CD14-positive monocyte (primary cell): ENCODE data around the gene SPDYE16. TPM values are rescaled to one million over a fixed set of nuclear protein-coding genes. Genes with fewer than 3 reads are reported as not detected.
"Not testable (repeated sequence)": the region's sequence is repeated elsewhere in the genome, so short reads cannot be mapped to it uniquely, and the experiment has no call there.

Experiments used
- DNase-seq, 3 donors: peaks; one replicate each; pipeline ENCODE4 v3.0.0-alpha.2; 2011 to 2022
- H2AFZ ChIP-seq: 2 replicates; pipeline ENCODE4 v1.6.0; 2012; ENCODE audit warnings: mild to moderate bottlenecking, low read depth, low read length, inconsistent platforms; ENCODE audit not compliant: insufficient read depth, poor library complexity, severe bottlenecking
- H3K27ac ChIP-seq, 2 donors: 1 replicate in 1 of 2; 2 replicates in 1 of 2; pipeline ENCODE4 v1.5.1; 2012 to 2013; ENCODE audit warnings: low read length in 2 of 2, control low read depth in 1 of 2, inconsistent platforms in 1 of 2, low read depth in 1 of 2, mild to moderate bottlenecking in 1 of 2
- H3K27me3 ChIP-seq, 2 donors: one replicate each; pipeline versions ENCODE4 v1.6.0 to v1.6.1; 2011 to 2013; ENCODE audit warnings: low read length in 2 of 2; ENCODE audit not compliant: control insufficient read depth in 2 of 2, insufficient read depth in 2 of 2
- H3K36me3 ChIP-seq, 2 donors: replicated peaks in 1 of 2; 1 replicate in 1 of 2; 2 replicates in 1 of 2; pipeline versions ENCODE4 v1.5.1 to v1.6.1; 2012 to 2013; ENCODE audit warnings: low read length in 2 of 2, control low read depth in 1 of 2, inconsistent platforms in 1 of 2, mild to moderate bottlenecking in 1 of 2; ENCODE audit not compliant: insufficient read depth in 2 of 2, control insufficient read depth in 1 of 2
- H3K4me1 ChIP-seq, 2 donors: 1 replicate in 1 of 2; 2 replicates in 1 of 2; pipeline versions ENCODE4 v1.5.1 to v1.6.1; 2012 to 2013; ENCODE audit warnings: low read length in 2 of 2, control low read depth in 1 of 2, inconsistent platforms in 1 of 2, mild to moderate bottlenecking in 1 of 2, moderate library complexity in 1 of 2; ENCODE audit not compliant: insufficient read depth in 2 of 2, control insufficient read depth in 1 of 2
- H3K4me2 ChIP-seq: replicated peaks from 2 replicates; pipeline ENCODE3; 2012; ENCODE audit warnings: low read length, moderate library complexity, mild to moderate bottlenecking; ENCODE audit not compliant: poor library complexity, severe bottlenecking; ENCODE audit errors: extremely low read depth
- H3K4me3 ChIP-seq, 3 experiments: fragments of 200-600 bp in 1 of 3; sonication (generic) in 1 of 3; replicated peaks in 1 of 3; 1 replicate in 2 of 3; 2 replicates in 1 of 3; pipeline ENCODE4 v1.5.1; 2011 to 2013; ENCODE audit warnings: low read length in 3 of 3, mild to moderate bottlenecking in 3 of 3, control low read depth in 2 of 3, low read depth in 2 of 3, inconsistent platforms in 1 of 3, moderate library complexity in 1 of 3
- H3K79me2 ChIP-seq: 2 replicates; pipeline ENCODE4 v1.6.0; 2012; ENCODE audit warnings: mild to moderate bottlenecking, control low read depth, inconsistent platforms, low read length, moderate library complexity; ENCODE audit not compliant: insufficient read depth
- H3K9ac ChIP-seq: 2 replicates; pipeline ENCODE4 v1.6.0; 2017; ENCODE audit warnings: low read length, mild to moderate bottlenecking; ENCODE audit not compliant: insufficient read depth, poor library complexity, severe bottlenecking
- H3K9me3 ChIP-seq, 2 donors: replicated peaks in 1 of 2; 1 replicate in 1 of 2; 2 replicates in 1 of 2; pipeline versions ENCODE4 v1.5.1 to v1.6.1; 2012 to 2013; ENCODE audit warnings: low read length in 2 of 2, control low read depth in 1 of 2; ENCODE audit not compliant: control insufficient read depth in 1 of 2, insufficient read depth in 1 of 2
- H4K20me1 ChIP-seq: 2 replicates; pipeline ENCODE4 v1.6.0; 2012; ENCODE audit warnings: mild to moderate bottlenecking, low read length, control low read depth, moderate library complexity; ENCODE audit not compliant: insufficient read depth
- H3K27ac Mint-ChIP-seq, 7 donors: one replicate each; pipeline ENCODE4 v1.8.0; 2020; ENCODE audit warnings: mild to moderate bottlenecking in 7 of 7, mixed read lengths in 7 of 7, moderate library complexity in 6 of 7, inconsistent platforms in 2 of 7
- H3K27me3 Mint-ChIP-seq, 3 donors: one replicate each; pipeline ENCODE4 v1.8.0; 2021 to 2022; ENCODE audit warnings: low read depth in 3 of 3, mild to moderate bottlenecking in 3 of 3, mixed read lengths in 3 of 3, moderate library complexity in 3 of 3, inconsistent platforms in 1 of 3
- H3K36me3 Mint-ChIP-seq, 2 donors: one replicate each; pipeline ENCODE4 v1.8.0; 2020; ENCODE audit warnings: mixed read lengths in 2 of 2, inconsistent platforms in 1 of 2, mild to moderate bottlenecking in 1 of 2
- H3K4me1 Mint-ChIP-seq: one replicate; pipeline ENCODE4 v1.8.0; 2020; ENCODE audit warnings: mild to moderate bottlenecking, mixed read lengths
- H3K4me3 Mint-ChIP-seq, 2 donors: one replicate each; pipeline ENCODE4 v1.8.0; 2020; ENCODE audit warnings: mild to moderate bottlenecking in 2 of 2, mixed read lengths in 2 of 2, moderate library complexity in 1 of 2
- H3K9me3 Mint-ChIP-seq, 7 donors: one replicate each; pipeline ENCODE4 v1.8.0; 2020 to 2022; ENCODE audit warnings: mixed read lengths in 7 of 7, mild to moderate bottlenecking in 6 of 7, moderate library complexity in 6 of 7, inconsistent platforms in 2 of 7
- WGBS: methylation state at CpG from one replicate; pipeline ENCODE4 v1.1.5; 2013; ENCODE audit warnings: missing lambda C conversion rate; ENCODE audit not compliant: insufficient coverage; 5-methylcytosine and 5-hydroxymethylcytosine counted together
- intact Hi-C, 2 donors: fragments of 100-400 bp; cut with micrococcal nuclease; formaldehyde crosslinking; loops; one replicate each; pipeline versions ENCODE4 v1.15.0 to v1.15.1; 2023
- polyA minus RNA-seq: library from RNA; depleted of rRNA, polyadenylated mRNA; stranded (reverse); fragments of >200 nt; gene quantifications from 2 replicates; pipeline ENCODE4 v1.2.3, GENCODE V29; 2012
- polyA plus RNA-seq, 3 donors: library from polyadenylated mRNA; depleted of rRNA in 1 of 3; unstranded in 2 of 3; stranded (reverse) in 1 of 3; fragments of 300-500 nt in 2 of 3; fragments of >200 nt in 1 of 3; fragmentation: Illumina TruSeq in 2 of 3; gene quantifications; 1 replicate in 2 of 3; 2 replicates in 1 of 3; pipeline ENCODE4 v1.2.3, GENCODE V29; 2012 to 2021
- total RNA-seq, 12 experiments: library from RNA in 1 of 12; stranded (reverse) in 1 of 12; fragments of 120-200 nt in 1 of 12; gene quantifications; one replicate each; pipeline ENCODE4 v1.2.4 and lab custom pipeline; 2013 to 2026; ENCODE audit warnings: mixed read lengths in 6 of 12, inconsistent platforms in 1 of 12

Gene SPDYE16, protein sequence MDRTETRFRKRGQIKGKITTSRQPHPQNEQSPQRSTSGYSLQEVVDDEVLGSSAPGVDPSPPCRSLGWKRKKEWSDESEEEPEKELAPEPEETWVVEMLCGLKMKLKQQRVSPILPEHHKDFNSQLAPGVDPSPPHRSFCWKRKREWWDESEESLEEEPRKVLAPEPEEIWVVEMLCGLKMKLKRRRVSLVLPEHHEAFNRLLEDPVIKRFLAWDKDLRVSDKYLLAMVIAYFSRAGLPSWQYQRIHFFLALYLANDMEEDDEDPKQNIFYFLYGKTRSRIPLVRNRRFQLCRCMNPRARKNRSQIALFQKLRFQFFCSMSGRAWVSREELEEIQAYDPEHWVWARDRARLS
- 0.17 TPM for total RNA-seq (2013)
- under 1 TPM in 1 of 3 donors, not detected in 2; 0.23 TPM for polyA plus RNA-seq
- polyA minus RNA-seq = not detected in 2 replicates
- 0 to 0.45 (median 0) reads per million in 11 experiments for total RNA-seq (lab: John Stamatoyannopoulos, UW)

DNA sequence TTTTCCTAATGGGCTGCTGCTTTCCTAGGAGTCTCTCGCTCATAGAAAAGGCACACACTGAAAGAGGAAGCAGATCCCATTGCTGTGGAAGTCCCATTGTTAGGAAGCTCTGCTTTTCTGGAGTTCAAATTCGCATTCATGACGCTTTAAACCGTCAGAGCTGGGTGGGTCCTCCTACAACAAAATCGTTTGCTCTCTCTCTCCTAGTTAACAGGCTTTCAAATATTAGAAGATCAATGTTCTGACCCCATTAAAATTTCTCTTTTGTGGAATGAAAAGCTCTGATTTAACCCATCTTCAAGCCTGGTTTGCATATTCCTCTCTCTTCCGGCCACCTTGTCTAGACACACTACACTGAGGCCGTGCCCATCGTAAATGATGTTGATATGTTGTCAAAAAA lies at the start of gene SPDYE16:
TSS of gene SPDYE16 (minus strand) at position 101 of the 400 bp plus-strand sequence. CDS start 1,838 bp downstream, outside the sequence.
- H3K27ac Mint-ChIP-seq, H3K9ac ChIP-seq, H3K27me3 Mint-ChIP-seq, H3K79me2 ChIP-seq, H3K9me3 ChIP-seq, H2AFZ ChIP-seq, H3K4me1 Mint-ChIP-seq, H3K9me3 Mint-ChIP-seq, H3K4me2 ChIP-seq, H3K36me3 ChIP-seq, H3K36me3 Mint-ChIP-seq, H3K4me3 Mint-ChIP-seq, H4K20me1 ChIP-seq, H3K27ac ChIP-seq, intact Hi-C loops, H3K27me3 ChIP-seq, DNase-seq, H3K4me3 ChIP-seq, H3K4me1 ChIP-seq: not testable (repeated sequence)
- no CpG with 5 or more reads among the region's 8 CpGs for WGBS

DNA sequence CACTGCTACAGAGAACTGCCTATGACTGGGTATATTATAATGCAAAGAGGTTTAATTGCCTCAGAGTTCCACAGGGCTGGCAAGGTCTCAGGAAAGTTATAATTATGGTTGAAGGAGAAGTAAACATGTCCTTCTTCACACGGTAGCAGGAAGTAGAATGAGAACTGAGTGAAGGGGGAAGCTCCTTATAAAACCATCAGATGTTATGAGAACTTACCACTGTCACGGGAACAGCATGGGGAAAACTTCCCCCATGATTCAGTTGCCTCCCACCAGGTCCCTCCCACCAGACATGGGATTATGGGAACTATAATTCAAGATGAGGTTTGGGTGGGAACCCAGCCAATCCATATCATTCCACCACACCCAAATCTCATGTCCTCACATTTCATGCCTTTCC lies 49.6 kb upstream of the SPDYE16 start:
- H3K4me1 Mint-ChIP-seq = peaks cover 38% of the 10 kb centered on the region
- H3K9ac ChIP-seq, H2AFZ ChIP-seq, intact Hi-C loops, H3K27me3 ChIP-seq, H3K36me3 Mint-ChIP-seq, H3K4me2 ChIP-seq, H4K20me1 ChIP-seq, H3K9me3 Mint-ChIP-seq, H3K27me3 Mint-ChIP-seq, H3K9me3 ChIP-seq, H3K4me3 Mint-ChIP-seq, H3K79me2 ChIP-seq, H3K36me3 ChIP-seq, H3K4me3 ChIP-seq: not testable (repeated sequence)
- peak overlapping the region; percentile 19 to 74 (median 57) for H3K27ac Mint-ChIP-seq
- Histone ChIP-seq H3K4me1 (peaks cover 21 to 23% of the 10 kb centered on the region in 2 donors), H3K27ac (peak overlapping the region in 1 of 2 donors; percentile 53)
- DNase-seq = peak; percentile 44 to 74 (median 66)
- WGBS = no CpG with 5 or more reads among the region's 2 CpGs

DNA sequence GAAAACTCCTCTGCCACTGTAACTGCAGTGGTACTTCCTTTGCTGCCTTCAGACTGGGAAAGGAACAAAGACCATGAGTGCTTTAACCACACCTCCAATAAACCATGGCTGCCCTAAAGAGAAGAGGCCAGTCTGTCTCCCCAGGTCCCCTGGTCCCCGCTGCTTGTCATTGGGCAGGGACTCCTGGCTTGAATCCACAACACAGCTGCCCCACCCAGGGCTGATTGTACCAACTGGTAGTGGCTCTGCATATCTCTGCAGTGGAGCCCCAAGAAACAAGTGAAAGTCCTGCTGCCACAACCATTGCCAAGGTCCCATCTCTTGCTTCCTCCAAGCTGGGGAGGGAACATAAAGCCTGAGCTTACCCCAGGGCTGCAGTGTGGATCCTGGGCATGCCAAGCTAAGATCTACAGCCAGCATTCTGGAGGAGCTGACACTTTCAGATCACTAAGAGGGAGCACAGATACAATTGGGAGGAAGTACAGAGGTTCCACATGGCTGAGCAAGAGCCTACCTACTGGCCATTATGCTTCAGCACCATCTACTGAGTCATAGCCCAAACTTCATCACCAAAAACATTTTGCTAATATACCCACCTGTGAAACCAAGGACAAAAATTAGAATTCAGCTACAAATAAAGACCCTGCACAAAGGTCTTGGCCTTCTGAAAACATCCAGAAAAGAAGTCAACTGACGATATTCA lies 48.7 kb upstream of the SPDYE16 start:
- peak in 1 of 3 donors; percentile 16 for DNase-seq
- H3K4me3 Mint-ChIP-seq, H3K36me3 ChIP-seq, H3K9me3 ChIP-seq, H3K27me3 ChIP-seq, H3K9ac ChIP-seq, H3K9me3 Mint-ChIP-seq, H3K79me2 ChIP-seq, H2AFZ ChIP-seq, intact Hi-C loops, H3K27me3 Mint-ChIP-seq, H3K36me3 Mint-ChIP-seq, H4K20me1 ChIP-seq, H3K4me2 ChIP-seq, H3K4me3 ChIP-seq: not testable (repeated sequence)
- Mint-ChIP-seq H3K27ac (peak overlapping the region in 3 of 7 donors; percentile 26 to 48 (median 41)), H3K4me1 (peaks cover 43% of the 10 kb centered on the region)
- peak overlapping the region in 1 of 2 donors; percentile 53 for H3K27ac ChIP-seq
- WGBS = 75% methylated on average over 2 of the region's 2 CpGs
- peaks cover 23 to 29% of the 10 kb centered on the region in 2 donors for H3K4me1 ChIP-seq

DNA sequence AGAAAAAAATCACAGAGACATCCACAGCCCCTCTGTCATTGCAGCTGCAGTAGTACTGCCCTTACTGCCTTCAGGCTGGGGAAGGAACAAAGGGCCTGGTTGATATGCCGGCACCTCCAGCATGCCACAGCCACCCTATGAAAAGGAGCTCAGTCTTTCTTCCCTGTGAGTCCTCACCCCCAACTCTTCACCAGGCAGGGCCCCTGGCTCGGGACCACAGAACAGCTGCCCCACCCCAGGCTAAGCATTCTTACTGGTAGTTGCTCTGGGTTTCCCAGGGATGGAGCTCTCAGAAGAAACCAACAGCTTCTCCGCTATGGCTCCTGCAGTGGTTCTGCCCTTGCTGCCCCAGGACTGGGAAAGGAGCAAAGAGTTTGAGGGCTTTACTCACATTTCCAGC lies 47.9 kb upstream of the SPDYE16 start:
- H3K27ac ChIP-seq = not testable (repeated sequence)
- peaks cover 44% of the 10 kb centered on the region for H3K4me1 Mint-ChIP-seq

More for the DNA sequence above, 47.9 kb upstream of the SPDYE16 start:
- intact Hi-C loops, H3K27me3 ChIP-seq, H3K9ac ChIP-seq, H2AFZ ChIP-seq, H4K20me1 ChIP-seq, H3K36me3 Mint-ChIP-seq, H3K9me3 Mint-ChIP-seq, DNase-seq, H3K4me3 ChIP-seq, H3K27me3 Mint-ChIP-seq, H3K4me2 ChIP-seq, H3K9me3 ChIP-seq, H3K36me3 ChIP-seq, H3K4me3 Mint-ChIP-seq: not testable (repeated sequence)
- H3K27ac Mint-ChIP-seq = peak overlapping the region in 1 of 7 donors; percentile 41
- Histone ChIP-seq H3K79me2 (peaks cover 12% of the 10 kb centered on the region), H3K4me1 (peaks cover 23 to 29% of the 10 kb centered on the region in 2 donors)
- WGBS = no CpG with 5 or more reads among the region's 3 CpGs
